Measurements from ENCODE around the gene DTX3.
A peak's percentile ranks its signal among the peaks of the same experiment; 100 is the strongest.

The DTX3 gene

GRCh38 chr12:57600395-57600794 lies 4.2 kb upstream of the DTX3 start:
- H3K36me3 ChIP-seq (ENCODE audit: control insufficient read depth, low read depth, low read length), result peaks cover 21% of the 10 kb centered on the region
- no peaks in the 10 kb centered on the region for H3K9me3 ChIP-seq (ENCODE audit: control insufficient read depth, low read depth, low read length)
- peaks cover 11% of the 10 kb centered on the region for H3K4me1 ChIP-seq (ENCODE audit: control insufficient read depth, low read depth, low read length)
- H3K27ac ChIP-seq (ENCODE audit: low read length), result no peak overlapping the region
- no peaks in the 10 kb centered on the region for H3K27me3 ChIP-seq (ENCODE audit: control insufficient read depth, insufficient read depth, low read length)
- no peak overlapping the region for H3K4me3 ChIP-seq (ENCODE audit: low read length)
- H3K9ac ChIP-seq (ENCODE audit: low read length), result no peak overlapping the region

GRCh38 chr12:57602544-57602943 lies 2.1 kb upstream of the DTX3 start:
- Histone ChIP-seq H3K9me3 (ENCODE audit: control insufficient read depth, low read depth, low read length) (no peaks in the 10 kb centered on the region), H3K27me3 (ENCODE audit: control insufficient read depth, insufficient read depth, low read length) (no peaks in the 10 kb centered on the region), H3K36me3 (ENCODE audit: control insufficient read depth, low read depth, low read length) (peaks cover 23% of the 10 kb centered on the region), H3K4me3 (ENCODE audit: low read length) (no peak overlapping the region), H3K27ac (ENCODE audit: low read length) (no peak overlapping the region), H3K4me1 (ENCODE audit: control insufficient read depth, low read depth, low read length) (peaks cover 17% of the 10 kb centered on the region), H3K9ac (ENCODE audit: low read length) (no peak overlapping the region)

- no peak overlapping the region for H3K9ac ChIP-seq (ENCODE audit: low read length)
- H3K36me3 ChIP-seq (ENCODE audit: control insufficient read depth, low read depth, low read length), result peaks cover 25% of the 10 kb centered on the region
- H3K9me3 ChIP-seq (ENCODE audit: control insufficient read depth, low read depth, low read length), result no peaks in the 10 kb centered on the region
- H3K27me3 ChIP-seq (ENCODE audit: control insufficient read depth, insufficient read depth, low read length), result no peaks in the 10 kb centered on the region
- peaks cover 17% of the 10 kb centered on the region for H3K4me1 ChIP-seq (ENCODE audit: control insufficient read depth, low read depth, low read length)
- H3K27ac ChIP-seq (ENCODE audit: low read length), result no peak overlapping the region
- H3K4me3 ChIP-seq (ENCODE audit: low read length), result no peak overlapping the region
These were observed 1.3 kb upstream of the DTX3 start for GRCh38 chr12:57603324-57603723.

GRCh38 chr12:57603815-57604453 lies 690 bp upstream of the DTX3 start:
- Histone ChIP-seq H3K27ac (ENCODE audit: low read length) (peak overlapping the region; percentile 91), H3K36me3 (ENCODE audit: control insufficient read depth, low read depth, low read length) (peaks cover 20% of the 10 kb centered on the region), H3K9ac (ENCODE audit: low read length) (peak overlapping the region; percentile 77), H3K27me3 (ENCODE audit: control insufficient read depth, insufficient read depth, low read length) (no peaks in the 10 kb centered on the region), H3K9me3 (ENCODE audit: control insufficient read depth, low read depth, low read length) (no peaks in the 10 kb centered on the region), H3K4me3 (ENCODE audit: low read length) (peak overlapping the region; percentile 89), H3K4me1 (ENCODE audit: control insufficient read depth, low read depth, low read length) (peaks cover 20% of the 10 kb centered on the region)

- Histone ChIP-seq H3K9me3 (ENCODE audit: control insufficient read depth, low read depth, low read length) (no peaks in the 10 kb centered on the region), H3K4me3 (ENCODE audit: low read length) (peak overlapping the region; percentile 89), H3K36me3 (ENCODE audit: control insufficient read depth, low read depth, low read length) (peaks cover 17% of the 10 kb centered on the region), H3K27ac (ENCODE audit: low read length) (no peak overlapping the region), H3K4me1 (ENCODE audit: control insufficient read depth, low read depth, low read length) (peaks cover 26% of the 10 kb centered on the region), H3K9ac (ENCODE audit: low read length) (peak overlapping the region; percentile 77), H3K27me3 (ENCODE audit: control insufficient read depth, insufficient read depth, low read length) (peaks cover 5% of the 10 kb centered on the region)
These were observed 577 bp downstream of the DTX3 start for GRCh38 chr12:57604992-57605810.

GRCh38 chr12:57605811-57606311 lies 1.2 kb downstream of the DTX3 start:
- Histone ChIP-seq H3K9ac (ENCODE audit: low read length) (no peak overlapping the region), H3K4me3 (ENCODE audit: low read length) (peak overlapping the region; percentile 89), H3K36me3 (ENCODE audit: control insufficient read depth, low read depth, low read length) (peaks cover 14% of the 10 kb centered on the region), H3K4me1 (ENCODE audit: control insufficient read depth, low read depth, low read length) (peaks cover 26% of the 10 kb centered on the region), H3K27me3 (ENCODE audit: control insufficient read depth, insufficient read depth, low read length) (peaks cover 12% of the 10 kb centered on the region), H3K27ac (ENCODE audit: low read length) (no peak overlapping the region), H3K9me3 (ENCODE audit: control insufficient read depth, low read depth, low read length) (no peaks in the 10 kb centered on the region)

GRCh38 chr12:57606399-57606798 lies 1.8 kb downstream of the DTX3 start:
- Histone ChIP-seq H3K9me3 (ENCODE audit: control insufficient read depth, low read depth, low read length) (no peaks in the 10 kb centered on the region), H3K4me3 (ENCODE audit: low read length) (no peak overlapping the region), H3K4me1 (ENCODE audit: control insufficient read depth, low read depth, low read length) (peaks cover 26% of the 10 kb centered on the region), H3K27ac (ENCODE audit: low read length) (no peak overlapping the region), H3K27me3 (ENCODE audit: control insufficient read depth, insufficient read depth, low read length) (peaks cover 15% of the 10 kb centered on the region), H3K9ac (ENCODE audit: low read length) (no peak overlapping the region), H3K36me3 (ENCODE audit: control insufficient read depth, low read depth, low read length) (peaks cover 12% of the 10 kb centered on the region)

GRCh38 chr12:57606821-57607220 lies 2.2 kb downstream of the DTX3 start:
- Histone ChIP-seq H3K9me3 (ENCODE audit: control insufficient read depth, low read depth, low read length) (no peaks in the 10 kb centered on the region), H3K36me3 (ENCODE audit: control insufficient read depth, low read depth, low read length) (peaks cover 8% of the 10 kb centered on the region), H3K27ac (ENCODE audit: low read length) (no peak overlapping the region), H3K9ac (ENCODE audit: low read length) (no peak overlapping the region), H3K27me3 (ENCODE audit: control insufficient read depth, insufficient read depth, low read length) (peaks cover 16% of the 10 kb centered on the region), H3K4me3 (ENCODE audit: low read length) (no peak overlapping the region), H3K4me1 (ENCODE audit: control insufficient read depth, low read depth, low read length) (peaks cover 26% of the 10 kb centered on the region)

- Histone ChIP-seq H3K9me3 (ENCODE audit: control insufficient read depth, low read depth, low read length) (no peaks in the 10 kb centered on the region), H3K4me3 (ENCODE audit: low read length) (no peak overlapping the region), H3K27me3 (ENCODE audit: control insufficient read depth, insufficient read depth, low read length) (peaks cover 29% of the 10 kb centered on the region), H3K27ac (ENCODE audit: low read length) (no peak overlapping the region), H3K9ac (ENCODE audit: low read length) (no peak overlapping the region), H3K4me1 (ENCODE audit: control insufficient read depth, low read depth, low read length) (peaks cover 30% of the 10 kb centered on the region), H3K36me3 (ENCODE audit: control insufficient read depth, low read depth, low read length) (peaks cover 4% of the 10 kb centered on the region)
These were observed 3.5 kb downstream of the DTX3 start for GRCh38 chr12:57607958-57608663.

- H3K9ac ChIP-seq (ENCODE audit: low read length), result no peak overlapping the region
- peaks cover 4% of the 10 kb centered on the region for H3K36me3 ChIP-seq (ENCODE audit: control insufficient read depth, low read depth, low read length)
- H3K9me3 ChIP-seq (ENCODE audit: control insufficient read depth, low read depth, low read length), result no peaks in the 10 kb centered on the region
- H3K27ac ChIP-seq (ENCODE audit: low read length), result no peak overlapping the region
- H3K4me3 ChIP-seq (ENCODE audit: low read length), result peak overlapping the region; percentile 69
- peaks cover 39% of the 10 kb centered on the region for H3K27me3 ChIP-seq (ENCODE audit: control insufficient read depth, insufficient read depth, low read length)
- peaks cover 28% of the 10 kb centered on the region for H3K4me1 ChIP-seq (ENCODE audit: control insufficient read depth, low read depth, low read length)
These were observed 4.6 kb downstream of the DTX3 start for GRCh38 chr12:57609101-57609780.
